ENCODE data around the gene SLC35F1. TPM values are rescaled to one million over a fixed set of nuclear protein-coding genes. Genes with fewer than 3 reads are reported as not detected.

The SLC35F1 gene
- total and polyA plus RNA-seq, 9 of the 15 experiments (the other 6 are each of a cell fraction or from before 2014, with no cell fraction given): 0.03 to 0.06 TPM; not detected in 7

DNA sequence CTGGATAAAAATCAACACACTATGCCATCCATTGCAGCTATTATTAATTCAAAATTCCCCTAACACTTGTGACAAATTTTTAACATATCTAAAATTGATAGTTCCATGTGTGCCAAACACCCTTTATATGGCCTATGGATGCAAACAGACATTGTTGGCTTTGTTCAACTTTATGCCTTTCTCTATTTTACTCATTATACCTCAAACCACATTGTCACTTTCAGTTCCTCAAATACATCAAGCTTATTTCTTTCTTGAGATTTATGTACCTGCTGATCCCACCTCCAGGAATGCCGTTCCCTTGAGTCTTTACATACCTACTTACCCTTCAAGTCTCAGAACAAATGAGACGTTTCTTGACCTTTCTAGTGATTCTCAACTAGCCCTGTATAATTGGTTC lies 447.6 kb downstream of the SLC35F1 start (continued):
- TF ChIP-seq ZNF282 (CRISPR knock-in tag; IDR thresholded peaks at IDR 0.05) (no peak), ZNF76 (CRISPR knock-in tag; IDR thresholded peaks at IDR 0.05; ENCODE audit: borderline replicate concordance) (no peak), SMAD2 (IDR thresholded peaks at IDR 0.05; ENCODE audit: low read depth, low read length) (no peak)

DNA sequence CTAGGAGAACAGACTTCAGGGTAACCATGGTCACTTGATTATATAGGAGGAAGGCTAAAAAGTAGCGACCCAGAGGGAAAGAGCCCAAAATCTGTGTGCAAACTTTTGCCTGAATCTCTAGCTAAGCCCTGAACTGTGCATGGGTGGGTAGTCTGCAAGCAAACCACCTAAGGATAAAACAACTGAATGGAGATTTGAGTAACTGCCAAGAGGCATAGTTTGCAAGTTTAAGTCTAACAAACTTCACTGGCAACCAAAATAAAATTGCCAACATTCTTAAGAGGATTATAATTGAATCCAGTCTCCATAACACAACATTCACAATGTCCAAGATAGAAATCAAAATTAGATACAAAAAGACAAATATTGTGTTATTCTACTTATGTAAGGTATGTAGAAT lies 449.0 kb downstream of the SLC35F1 start:
- Histone ChIP-seq H3K9me3 (replicated peaks; ENCODE audit: control insufficient read depth, insufficient read depth, low read depth, low read length) (no peaks in the 10 kb centered on the region), H3K4me3 (no peak overlapping the region), H3K9ac (ENCODE audit: insufficient read depth in 1 of 2, low read depth in 2 of 2, low read length in 2 of 2) (no peak overlapping the region), H2AFZ (ENCODE audit: low read depth, low read length) (no peak overlapping the region), H3K36me3 (ENCODE audit: control insufficient read depth, insufficient read depth, low read length) (no peaks in the 10 kb centered on the region), H3K4me2 (ENCODE audit: insufficient read depth, low read length) (no peak overlapping the region), H3K79me2 (ENCODE audit: control insufficient read depth, insufficient read depth, low read length) (no peaks in the 10 kb centered on the region), H4K20me1 (replicated peaks; ENCODE audit: control insufficient read depth, insufficient read depth, low read length) (no peaks in the 10 kb centered on the region), H3K9me1 (ENCODE audit: control insufficient read depth, insufficient read depth, low read length) (no peaks in the 10 kb centered on the region), H3K27ac (ENCODE audit: extremely low read depth, low read depth, low read length) (no peak overlapping the region), H3K4me1 (replicated peaks in 1 of 2; ENCODE audit: control insufficient read depth in 2 of 2, insufficient read depth in 2 of 2, low read length in 2 of 2) (no peaks in the 10 kb centered on the region), H3K27me3 (ENCODE audit: control insufficient read depth in 2 of 2, insufficient read depth in 2 of 2, low read length in 2 of 2) (no peaks in the 10 kb centered on the region)
- WGBS (ENCODE audit: insufficient coverage, low coverage, missing lambda C conversion rate): 0% methylated on average over 1 of the region's 1 CpG
- CTCF ChIA-PET (ENCODE audit: low intra/inter-chr PET ratio): no interaction called here
- BruUV-seq (replicated peaks): no TSS peak
- intact Hi-C loops (cut with micrococcal nuclease): no loop called here
- no peak for TF ChIP-seq ARID2 (IDR thresholded peaks at IDR 0.05)
- TF ChIP-seq HCFC1 (IDR thresholded peaks at IDR 0.05; ENCODE audit: low read depth, low read length): no peak
- no peak for TF ChIP-seq SMARCA4 (IDR thresholded peaks at IDR 0.05)
- TF ChIP-seq HOXB6 (CRISPR knock-in tag; IDR thresholded peaks at IDR 0.05; ENCODE audit: borderline replicate concordance): no peak
- in situ Hi-C loops (cut with MboI): no loop called here
- no peak for FAIRE-seq
- no peak for ATAC-seq
- POLR2A ChIA-PET: interaction anchor here (0.6 to 0.8 kb wide), 2 partner anchors 11 to 81 kb away, joined by 3 to 4 read pairs; no protein-coding TSS in a partner anchor
- no peak for DNase-seq (ENCODE audit: extremely low read depth in 1 of 4, low spot score in 3 of 4)
